DND-41 (cell line): Measurements from ENCODE around the gene NRXN3.

Source experiments
- ATAC-seq: fragments of 200-7000 bp; cut with Tn5 transposase; 3 replicates; pipeline ENCODE4 v1.9.1; 2021; ENCODE audit warnings: low read depth; ENCODE audit not compliant: insufficient read depth
- DNase-seq: peaks from one replicate; pipeline ENCODE4 v3.0.0-alpha.2; 2020
- H2AFZ ChIP-seq: 2 replicates; pipeline ENCODE4 v1.6.0; 2012; ENCODE audit warnings: low read depth, low read length
- H3K27ac ChIP-seq: 2 replicates; pipeline ENCODE4 v1.5.1; 2012; ENCODE audit warnings: low read length, inconsistent platforms
- H3K27me3 ChIP-seq: fragments of 200-600 bp; sonication (generic); 2 replicates; pipeline ENCODE4 v1.6.0; 2012; ENCODE audit warnings: low read length, mild to moderate bottlenecking, inconsistent platforms; ENCODE audit not compliant: insufficient read depth, poor library complexity
- H3K36me3 ChIP-seq: 2 replicates; pipeline ENCODE4 v1.5.1; 2012; ENCODE audit warnings: low read length, inconsistent platforms; ENCODE audit not compliant: insufficient read depth
- H3K4me1 ChIP-seq: 2 replicates; pipeline ENCODE4 v1.5.1; 2012; ENCODE audit warnings: mild to moderate bottlenecking, low read length; ENCODE audit not compliant: insufficient read depth
- H3K4me2 ChIP-seq: 2 replicates; pipeline ENCODE4 v1.6.0; 2012; ENCODE audit warnings: mild to moderate bottlenecking, moderate library complexity, low read length, inconsistent platforms; ENCODE audit not compliant: insufficient read depth
- H3K4me3 ChIP-seq, 2 experiments: fragments of 200-600 bp in 1 of 2; shearing (Covaris generic) in 1 of 2; 2 replicates each; pipeline ENCODE4 v1.5.1; 2012 to 2016; ENCODE audit warnings: inconsistent platforms in 2 of 2, low read length in 2 of 2, mild to moderate bottlenecking in 2 of 2, low read depth in 1 of 2, moderate library complexity in 1 of 2
- H3K79me2 ChIP-seq: 2 replicates; pipeline ENCODE4 v1.6.0; 2012; ENCODE audit warnings: low read length, inconsistent platforms; ENCODE audit not compliant: insufficient read depth
- H3K9ac ChIP-seq: 2 replicates; pipeline ENCODE4 v1.6.0; 2012; ENCODE audit warnings: low read depth, mild to moderate bottlenecking, inconsistent platforms, low read length, moderate library complexity
- H3K9me3 ChIP-seq: 2 replicates; pipeline ENCODE4 v1.5.1; 2012; ENCODE audit warnings: low read length, moderate library complexity, mild to moderate bottlenecking, inconsistent platforms; ENCODE audit not compliant: insufficient read depth, severe bottlenecking
- H4K20me1 ChIP-seq: 2 replicates; pipeline ENCODE4 v1.6.0; 2012; ENCODE audit warnings: low read length; ENCODE audit not compliant: insufficient read depth
- CTCF ChIP-seq: IDR thresholded peaks from 2 replicates; pipeline ENCODE4 v1.5.1; 2012; ENCODE audit warnings: borderline replicate concordance, low read length, moderate library complexity, mild to moderate bottlenecking; ENCODE audit not compliant: poor library complexity, severe bottlenecking; ENCODE audit errors: extremely low read depth
- EZH2 ChIP-seq: IDR thresholded peaks from 3 replicates; pipeline ENCODE4 v1.6.1; 2012; ENCODE audit warnings: borderline replicate concordance, low read depth, mild to moderate bottlenecking, moderate library complexity, low read length, inconsistent platforms; ENCODE audit not compliant: severe bottlenecking

NRXN3 gene

GRCh38 chr14:79253576-79253975, 1083.4 kb downstream of the NRXN3 start:
- TF ChIP-seq CTCF, result no peak
- TF ChIP-seq EZH2, result no peak
- DNase-seq (no peak), ATAC-seq (no peak)
- Histone ChIP-seq H3K36me3 (no peaks in the 10 kb centered on the region), H3K4me3 (no peak overlapping the region), H3K4me2 (no peak overlapping the region), H3K9me3 (no peaks in the 10 kb centered on the region), H3K79me2 (no peaks in the 10 kb centered on the region), H3K9ac (no peak overlapping the region), H4K20me1 (no peaks in the 10 kb centered on the region), H3K4me1 (no peaks in the 10 kb centered on the region), H3K27ac (no peak overlapping the region), H2AFZ (no peak overlapping the region), H3K27me3 (no peaks in the 10 kb centered on the region)

GRCh38 chr14:79254069-79254775, 1084.0 kb downstream of the NRXN3 start:
- Histone ChIP-seq H3K27ac (no peak overlapping the region), H3K4me2 (no peak overlapping the region), H3K9me3 (no peaks in the 10 kb centered on the region), H3K36me3 (no peaks in the 10 kb centered on the region), H3K4me3 (no peak overlapping the region), H3K79me2 (no peaks in the 10 kb centered on the region), H4K20me1 (no peaks in the 10 kb centered on the region), H3K4me1 (no peaks in the 10 kb centered on the region), H3K9ac (no peak overlapping the region), H3K27me3 (no peaks in the 10 kb centered on the region), H2AFZ (no peak overlapping the region)
- TF ChIP-seq CTCF (no peak), EZH2 (no peak)
- ATAC-seq (no peak), DNase-seq (no peak)

- no peaks in the 10 kb centered on the region for H3K4me1 ChIP-seq
- H3K4me3 ChIP-seq, result no peak overlapping the region
- DNase-seq, result no peak
- TF ChIP-seq EZH2 (no peak), CTCF (no peak)
- no peak overlapping the region for H3K4me2 ChIP-seq
- H4K20me1 ChIP-seq, result no peaks in the 10 kb centered on the region
- no peaks in the 10 kb centered on the region for H3K9me3 ChIP-seq
- no peaks in the 10 kb centered on the region for H3K36me3 ChIP-seq
- no peak overlapping the region for H3K27ac ChIP-seq
- no peaks in the 10 kb centered on the region for H3K79me2 ChIP-seq
- H3K9ac ChIP-seq, result no peak overlapping the region
- H2AFZ ChIP-seq, result no peak overlapping the region
- ATAC-seq, result no peak
- H3K27me3 ChIP-seq, result no peaks in the 10 kb centered on the region
Measured at GRCh38 chr14:79256380-79256779, 1086.2 kb downstream of the NRXN3 start.

GRCh38 chr14:79260406-79260805, 1090.2 kb downstream of the NRXN3 start:
- H3K36me3 ChIP-seq, result no peaks in the 10 kb centered on the region
- H3K4me3 ChIP-seq, result no peak overlapping the region
- no peaks in the 10 kb centered on the region for H3K27me3 ChIP-seq
- no peak overlapping the region for H3K4me2 ChIP-seq
- TF ChIP-seq EZH2 (no peak), CTCF (no peak)
- DNase-seq (no peak), ATAC-seq (no peak)
- no peaks in the 10 kb centered on the region for H3K79me2 ChIP-seq
- no peaks in the 10 kb centered on the region for H3K9me3 ChIP-seq
- H3K4me1 ChIP-seq, result no peaks in the 10 kb centered on the region
- H3K9ac ChIP-seq, result no peak overlapping the region
- no peaks in the 10 kb centered on the region for H4K20me1 ChIP-seq
- H2AFZ ChIP-seq, result no peak overlapping the region
- H3K27ac ChIP-seq, result no peak overlapping the region
